Measurements from ENCODE around the gene SEZ6L2. TPM values are rescaled to one million over a fixed set of nuclear protein-coding genes. Genes with fewer than 3 reads are reported as not detected.

Gene SEZ6L2
- total RNA-seq (2021; fragmentation: NEBNext Ultra II Directional; extraction: Animal tissue kit (Norgen Biotek cat#: 25700)) (43.5 and 46.6 TPM in 2 replicates), polyA plus RNA-seq (2011; rRNA removed) (47.7 and 65.7 TPM in 2 replicates), polyA minus RNA-seq (2011; rRNA and poly(A)+ RNA removed) (12.5 and 14.5 TPM in 2 replicates)
- polyA plus RNA-seq (2011; cell fraction: cytosol; rRNA removed), result 22.1 TPM
- 51.2 TPM for polyA plus RNA-seq (2011; cell fraction: nucleus; rRNA removed)
- 31.1 to 59.1 TPM (median 54.7 TPM) in 4 replicates for polyA plus RNA-seq (2012, experiment 1 of 2)
- 45.0 TPM for polyA plus RNA-seq (2012, experiment 2 of 2)
- polyA plus RNA-seq (2013, experiment 1 of 2), result 104 TPM
- 87.1 TPM for polyA plus RNA-seq (2013, experiment 2 of 2)
- 27.9 TPM for polyA minus RNA-seq (2011; cell fraction: cytosol; rRNA and poly(A)+ RNA removed)
- polyA minus RNA-seq (2011; cell fraction: nucleus; rRNA and poly(A)+ RNA removed), result 17.1 TPM
- long read RNA-seq, experiment 1, transcript SEZ6L2-209 (18 exons, 3,555 nt), result major isoform, 6 of 91 reads
- long read RNA-seq, experiment 1, partial matches to known transcripts, result 59 of 91 reads
- long read RNA-seq, experiment 1, other reads (novel, unspliced or antisense), result 21 of 91 reads
- long read RNA-seq, experiment 2, partial matches to known transcripts, result 22 of 26 reads
- long read RNA-seq, experiment 2, other reads (novel, unspliced or antisense), result 3 of 26 reads

GRCh38 chr16:29899516-29900101 lies at the start of gene SEZ6L2:
SEZ6L2 (minus strand) TSS chr16:29899550; CDS start chr16:29899019, 531 bp downstream.
- Histone ChIP-seq H3K18ac (ENCODE audit: extremely low read depth, low read length) (peak within 1 kb of the TSS; percentile 83), H2BK5ac (ENCODE audit: low read depth, low read length) (peak within 1 kb of the TSS; percentile 75; the same call in 1 of the 2 replicates), H3K27me3 (replicated peaks in 1 of 4; ENCODE audit: control insufficient read depth in 3 of 4, extremely low read depth in 1 of 4, insufficient read depth in 3 of 4, low read length in 3 of 4) (no peaks in the 10 kb centered on the region), H3K14ac (ENCODE audit: insufficient read length) (no peak within 1 kb of the TSS), H3K4me1 (replicated peaks in 1 of 4; ENCODE audit: control insufficient read depth in 3 of 4, insufficient read depth in 4 of 4, low read length in 3 of 4) (peaks cover 0 to 14% (median 3%) of the 10 kb centered on the region in 4 experiments; a peak in 6 of 7 replicates), H4K91ac (replicated peaks; ENCODE audit: insufficient read length, low read length) (no peak within 1 kb of the TSS), H3K4me2 (ENCODE audit: insufficient read depth in 1 of 2, low read depth in 2 of 2, low read length in 2 of 2) (peak within 1 kb of the TSS; percentile 87 to 99), H2BK12ac (ENCODE audit: low read depth, low read length) (0 out of 2 replicates have a peak within 1 kb of the TSS, but pooled peaks have one; percentile 68), H2BK120ac (replicated peaks; ENCODE audit: low read depth, low read length) (no peak within 1 kb of the TSS), H3K4ac (replicated peaks; ENCODE audit: insufficient read length, low read depth, low read length) (peak within 1 kb of the TSS; percentile 94), H4K5ac (ENCODE audit: insufficient read length, low read depth, low read length) (no peak within 1 kb of the TSS), H4K20me1 (replicated peaks in 1 of 2; ENCODE audit: control insufficient read depth in 1 of 2, insufficient read depth in 2 of 2, low read length in 2 of 2) (peaks cover 0 to 3% of the 10 kb centered on the region in 2 experiments), H3K9me3 (ENCODE audit: insufficient read depth in 2 of 2, low read depth in 1 of 2, low read length in 1 of 2) (no peaks in the 10 kb centered on the region), H2AFZ (ENCODE audit: low read length) (peak within 1 kb of the TSS; percentile 23; the same call in 1 of the 2 replicates), H3K23ac (ENCODE audit: insufficient read length) (no peak within 1 kb of the TSS), H3K27ac (ENCODE audit: low read depth, low read length) (peak within 1 kb of the TSS; percentile 67), H3K23me2 (ENCODE audit: low read depth, low read length) (peaks cover 24% of the 10 kb centered on the region), H2AK5ac (ENCODE audit: low read depth, low read length) (no peak within 1 kb of the TSS), H3K56ac (replicated peaks; ENCODE audit: insufficient read length, low read depth, low read length) (no peak within 1 kb of the TSS), H3K36me3 (ENCODE audit: control insufficient read depth in 2 of 4, insufficient read depth in 4 of 4, low read length in 3 of 4) (peaks cover 0 to 1% (median 0%) of the 10 kb centered on the region in 4 experiments; a peak in 2 of 8 replicates), H3K79me2 (ENCODE audit: control insufficient read depth in 1 of 2, insufficient read depth in 2 of 2, low read length in 2 of 2) (no peaks in the 10 kb centered on the region), H2BK20ac (ENCODE audit: low read length) (no peak within 1 kb of the TSS; the same call in 1 of the 2 replicates), H3K79me1 (ENCODE audit: low read depth, low read length) (0 out of 2 replicates have a peak, but pooled peaks cover 2% of the 10 kb centered on the region), H4K8ac (ENCODE audit: extremely low read depth, insufficient read depth, low read length) (peak within 1 kb of the TSS; percentile 62), H3K9ac (replicated peaks in 1 of 4; ENCODE audit: extremely low read depth in 1 of 4, low read depth in 3 of 4, low read length in 3 of 4) (peak within 1 kb of the TSS in 3 of 4 experiments; percentile 51 to 73 (median 70); a peak in 6 of 7 replicates), H2BK15ac (ENCODE audit: low read length) (no peak within 1 kb of the TSS), H3K4me3 (ENCODE audit: extremely low read depth in 1 of 4, insufficient read depth in 2 of 4, low read depth in 3 of 4, low read length in 4 of 4) (peak within 1 kb of the TSS; percentile 59 to 99 (median 90))
- 0% methylated on average over 8 of the region's 29 CpGs; no CpG with 5 or more reads in 1 of the 2 experiments for WGBS, 2 experiments (ENCODE audit: extremely low coverage in 1 of 2, insufficient coverage in 1 of 2, insufficient read length in 1 of 2, insufficient replicate concordance in 2 of 2, low coverage in 1 of 2, low lambda C conversion rate in 2 of 2, missing lambda C conversion rate in 1 of 2)
- CTCF ChIA-PET (ENCODE audit: partially characterized antibody), result interaction anchor here (1.0 to 2.9 kb wide), 9 partner anchors 11 to 132 kb away, joined by 3 to 14 read pairs (median 5); partner anchors contain the start of genes CDIPT, TAOK2 and TLCD3B
- DNase-seq (ENCODE audit: low read depth in 1 of 2, low spot score in 2 of 2) (peak; percentile 86 to 95), FAIRE-seq (no peak)
- POLR2A ChIA-PET (ENCODE audit: partially characterized antibody), result interaction anchor here (0.9 to 5.7 kb wide), 18 partner anchors 11 to 199 kb away, joined by 3 to 52 read pairs (median 4); partner anchors contain the start of genes ALDOA, CDIPT, KCTD13 and TLCD3B
- TF ChIP-seq SAP30 (IDR thresholded peaks at IDR 0.05; ENCODE audit: insufficient read depth, insufficient replicate concordance, low read length), result peak; percentile 94
- TF ChIP-seq KDM4A (IDR thresholded peaks at IDR 0.05; ENCODE audit: low read depth, low read length, severe bottlenecking), result no peak
- peak in 1 of 2 experiments; percentile 84; a peak in 2 of 4 replicates for TF ChIP-seq HDAC2 (IDR thresholded peaks at IDR 0.05; ENCODE audit: borderline replicate concordance in 1 of 2, low read depth in 2 of 2, low read length in 2 of 2)
- peak; percentile 34 for TF ChIP-seq ASH2L (IDR thresholded peaks at IDR 0.05; ENCODE audit: low read length)
- peak in 2 of 3 experiments; percentile 27 to 45; a peak in 3 of 4 replicates for TF ChIP-seq CTCF (IDR thresholded peaks at IDR 0.05; ENCODE audit: control extremely low read depth in 1 of 3, insufficient read depth in 1 of 3, low read depth in 1 of 3, low read length in 3 of 3)
